EL (cell line): ENCODE measurements around the gene ASTN2.

Experiments used
- DNase-seq: peaks from one replicate; pipeline ENCODE4 v3.0.0-alpha.2; 2016

ASTN2 gene

DNA sequence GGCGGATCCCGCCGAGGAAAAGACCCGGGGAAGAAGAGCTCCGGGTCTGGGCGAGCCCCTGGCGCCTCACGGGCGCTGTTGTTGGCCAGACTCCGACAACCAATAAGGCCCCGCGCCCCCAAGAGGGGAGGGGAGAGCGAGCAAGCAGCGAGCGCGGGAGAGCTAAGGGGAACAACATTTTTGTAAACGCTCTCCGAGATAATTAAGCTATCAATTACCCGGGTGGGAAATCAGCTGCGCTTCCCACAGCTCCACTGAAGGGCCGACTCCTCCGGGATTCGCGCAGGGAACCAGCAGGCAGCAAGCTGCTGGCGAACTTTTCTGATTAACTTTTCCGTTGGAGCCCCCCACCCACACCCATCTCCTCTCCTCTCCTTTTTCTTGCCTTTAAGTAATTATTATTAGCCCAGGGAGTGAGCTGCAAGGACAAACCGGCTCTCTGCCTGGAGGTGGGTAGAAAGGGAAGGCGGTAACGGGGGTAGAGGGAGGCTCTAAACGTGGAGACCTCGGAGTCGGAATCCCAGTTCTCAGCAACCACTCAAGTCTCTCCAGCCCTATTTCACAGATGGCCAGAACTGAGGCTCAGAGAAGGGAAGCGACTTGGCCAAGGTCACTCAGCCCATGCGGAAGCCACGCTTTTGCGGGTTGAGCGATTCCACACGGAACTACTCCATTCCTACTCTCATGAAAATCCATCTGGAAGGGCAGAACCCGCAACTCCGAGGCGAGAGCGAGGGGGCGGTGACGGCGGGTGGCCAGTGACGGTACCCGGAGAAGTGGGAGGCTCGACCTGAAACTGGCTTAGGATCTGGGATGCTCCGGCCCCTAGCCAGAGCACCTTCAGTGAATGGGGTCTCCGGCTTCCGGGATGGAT is 1.3 kb downstream of the ASTN2 start:
- no peak for DNase-seq

- no peak for DNase-seq
Observed at GRCh38 chr9:117412841-117413240, 2.0 kb downstream of the ASTN2 start.

DNA sequence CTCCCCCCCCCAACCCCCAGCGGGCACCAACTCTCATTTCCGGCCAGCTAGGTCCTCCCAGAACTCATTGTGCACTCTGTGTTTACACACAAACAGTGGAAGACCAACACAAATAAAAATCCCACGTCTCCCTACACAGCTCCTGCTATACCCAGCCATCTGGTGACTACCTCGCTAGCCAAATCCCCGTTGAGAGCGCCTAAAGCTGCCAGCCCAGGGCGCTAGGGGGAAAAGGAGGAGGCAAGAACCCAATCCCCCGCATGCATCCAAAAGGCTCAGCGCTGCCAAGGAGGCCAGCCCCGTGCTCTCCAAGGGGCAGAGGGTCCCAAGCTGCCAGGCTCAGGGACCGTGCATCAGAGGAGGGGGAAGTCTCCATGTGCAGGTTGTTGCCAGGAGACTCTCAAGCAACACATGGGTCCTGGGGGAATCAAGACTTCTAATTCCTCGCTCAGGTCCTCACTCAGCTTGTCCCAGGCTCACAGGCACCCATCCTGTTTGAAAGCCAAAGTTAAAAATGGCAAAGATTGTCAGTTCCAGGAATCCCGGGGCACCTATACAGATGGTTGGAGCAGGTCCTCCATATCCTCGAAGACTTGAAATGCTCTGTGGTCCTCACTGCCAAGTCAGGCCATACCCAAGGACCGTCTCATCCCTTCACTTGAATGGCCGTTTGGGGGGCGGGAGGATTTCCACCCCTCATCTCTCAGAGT is 2.7 kb downstream of the ASTN2 start:
- no peak for DNase-seq

DNA sequence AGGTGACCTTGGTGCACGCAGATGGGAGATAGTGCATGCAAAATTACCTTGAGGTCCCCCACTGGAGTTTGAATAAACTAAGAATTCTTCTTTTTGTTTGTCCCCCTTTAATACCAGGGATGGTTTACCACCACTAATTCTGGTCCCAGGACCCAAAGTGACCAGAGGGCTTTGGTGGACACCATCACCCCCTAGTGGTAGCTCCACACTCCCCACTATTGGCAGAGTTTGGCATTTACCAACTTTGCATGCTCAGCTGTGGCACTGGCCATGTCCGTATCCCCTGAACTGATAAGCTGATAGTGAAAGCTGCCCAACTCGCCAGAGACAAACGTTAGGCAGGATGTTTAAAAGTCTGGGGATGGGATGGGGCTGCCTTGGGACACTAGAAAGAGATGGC is 3.3 kb downstream of the ASTN2 start:
- peak; percentile 23 for DNase-seq

DNA sequence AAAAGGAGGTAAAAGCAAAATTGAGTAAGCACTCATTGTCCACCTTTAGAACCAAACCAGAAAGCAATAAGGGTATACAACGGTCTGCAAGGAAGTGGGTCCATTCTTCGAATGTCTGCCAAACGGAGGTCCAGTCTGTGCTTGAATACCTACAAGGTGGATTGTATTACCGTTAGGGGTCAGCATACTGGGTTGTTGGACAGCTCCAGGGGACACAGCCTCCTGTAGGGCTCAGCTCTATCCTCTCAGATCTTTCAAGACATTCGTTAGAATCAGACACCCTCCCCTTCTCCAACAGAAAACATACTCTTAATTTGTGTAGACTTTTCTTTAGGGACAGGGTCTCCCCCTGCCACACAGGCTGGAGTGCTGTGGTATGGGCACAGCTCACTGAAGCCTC is 5.5 kb downstream of the ASTN2 start:
- no peak for DNase-seq

GRCh38 chr9:117407436-117408022 is 7.3 kb downstream of the ASTN2 start:
- no peak for DNase-seq

DNA sequence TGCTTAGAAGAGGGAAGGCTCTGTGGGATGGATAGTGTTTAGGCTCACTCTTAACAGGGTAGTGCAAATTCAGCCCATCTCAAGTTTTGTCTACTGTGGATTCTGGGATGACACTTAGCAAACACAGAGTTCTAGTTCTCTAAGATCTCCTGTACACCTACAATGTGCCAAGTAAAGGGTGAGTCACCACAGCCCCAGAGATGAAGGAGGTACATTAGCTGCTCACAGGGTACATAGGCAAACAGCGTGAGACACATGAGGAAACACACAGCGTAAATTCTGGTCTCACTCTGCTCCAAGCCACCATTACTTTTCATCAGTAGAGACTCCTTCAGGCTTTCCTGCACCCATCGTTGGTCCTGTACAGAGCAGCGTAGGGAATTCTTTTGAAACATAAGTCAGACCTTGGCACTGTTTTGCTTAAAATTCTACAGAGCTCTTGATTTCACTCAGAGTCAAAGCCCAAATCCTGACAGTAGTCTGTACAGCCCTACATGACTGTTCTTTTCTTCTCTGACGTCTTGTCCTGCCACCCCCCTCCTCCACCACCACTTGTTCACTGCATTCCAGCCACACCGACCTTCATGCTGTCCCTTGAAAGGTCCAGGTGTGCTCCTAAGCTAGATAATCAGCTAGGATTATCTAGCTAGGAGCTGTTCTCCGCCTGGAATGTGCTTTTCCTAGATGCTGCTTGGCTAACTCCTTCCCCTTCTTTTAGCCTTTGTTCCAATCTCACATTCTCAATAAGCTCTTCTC is 8.7 kb downstream of the ASTN2 start:
- DNase-seq = no peak

DNA sequence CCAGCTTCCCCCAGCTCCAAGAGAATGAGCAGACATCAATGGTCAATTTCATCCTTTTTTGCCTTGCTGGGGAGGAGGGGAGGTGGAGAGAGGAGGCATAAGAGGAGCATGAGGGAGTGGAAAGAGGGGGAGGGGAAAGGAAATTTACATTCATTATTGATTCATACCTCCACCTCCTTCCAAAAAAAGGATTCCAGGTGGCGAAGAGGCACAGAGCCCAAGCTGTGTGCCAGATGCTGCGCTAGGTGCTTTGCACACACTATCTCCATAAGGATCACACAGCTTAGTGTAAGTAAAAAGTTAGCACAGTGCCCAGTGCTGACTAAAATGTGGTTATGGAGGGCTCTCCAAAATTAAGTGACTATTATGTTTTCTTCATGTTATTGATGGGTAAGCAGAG is 11.0 kb downstream of the ASTN2 start:
- no peak for DNase-seq

DNA sequence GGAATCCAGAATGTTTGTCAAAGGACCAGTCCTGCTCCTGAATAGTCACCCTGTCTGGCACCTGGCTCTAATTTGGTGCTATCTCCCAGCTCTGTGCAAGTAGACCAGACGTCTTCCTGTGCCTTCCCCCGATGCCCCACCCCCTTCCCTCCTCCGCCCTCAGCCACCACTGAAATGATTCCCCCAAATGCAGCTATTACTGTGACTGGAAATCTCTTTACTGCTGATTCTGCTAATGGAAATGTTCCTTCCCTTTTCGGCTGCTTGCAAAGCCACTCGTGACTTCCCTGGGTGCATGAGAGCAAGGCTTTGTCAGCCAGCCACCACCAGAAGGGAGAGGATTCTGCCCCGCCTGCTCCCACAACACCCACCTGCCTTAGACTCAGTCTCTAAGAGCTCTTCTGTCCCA is 11.4 kb downstream of the ASTN2 start:
- DNase-seq = no peak

DNA sequence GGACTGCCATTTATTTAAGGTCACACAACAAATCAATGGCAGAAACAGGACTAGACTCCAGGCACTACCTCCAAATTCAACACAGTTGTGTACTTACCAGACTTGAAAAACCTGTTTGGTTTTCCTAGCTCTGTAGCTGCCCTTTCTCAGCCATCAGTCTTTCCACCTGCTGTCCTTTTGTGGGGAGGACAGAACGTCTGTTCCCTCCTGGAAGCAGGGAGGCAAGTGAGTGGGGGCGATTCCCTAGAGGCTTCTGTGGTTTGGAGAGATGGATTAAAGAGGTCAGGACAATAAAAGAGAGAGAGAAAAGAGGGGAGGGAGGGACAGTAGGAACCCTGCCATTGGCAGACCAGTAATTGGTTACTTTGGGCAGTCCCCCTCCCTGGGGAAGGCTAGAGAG is 14.7 kb downstream of the ASTN2 start:
- no peak for DNase-seq

DNA sequence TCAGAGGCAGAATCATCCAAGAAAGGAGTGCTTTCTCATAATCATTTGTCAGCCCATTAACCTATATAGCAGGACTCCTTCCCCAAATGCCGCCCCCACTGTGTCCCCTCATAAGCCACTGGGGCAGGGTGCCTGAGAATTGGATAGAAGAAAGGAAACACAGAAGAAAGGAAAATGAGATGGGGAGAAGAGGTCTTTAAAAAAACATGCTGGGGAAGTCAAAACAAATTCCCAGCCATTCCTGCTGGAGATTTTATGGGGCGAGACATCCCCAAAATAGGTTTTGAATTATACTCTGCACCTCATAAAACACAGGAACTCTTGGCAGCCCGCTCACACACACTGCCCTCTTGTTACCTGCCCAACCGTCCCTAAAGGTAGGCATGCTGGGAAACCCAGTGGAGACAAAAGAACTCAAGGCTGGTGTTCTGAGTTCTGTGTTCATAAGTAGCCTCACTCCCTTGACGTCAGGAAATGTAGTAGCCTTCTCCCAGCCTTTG is 19.7 kb downstream of the ASTN2 start:
- DNase-seq = no peak

DNA sequence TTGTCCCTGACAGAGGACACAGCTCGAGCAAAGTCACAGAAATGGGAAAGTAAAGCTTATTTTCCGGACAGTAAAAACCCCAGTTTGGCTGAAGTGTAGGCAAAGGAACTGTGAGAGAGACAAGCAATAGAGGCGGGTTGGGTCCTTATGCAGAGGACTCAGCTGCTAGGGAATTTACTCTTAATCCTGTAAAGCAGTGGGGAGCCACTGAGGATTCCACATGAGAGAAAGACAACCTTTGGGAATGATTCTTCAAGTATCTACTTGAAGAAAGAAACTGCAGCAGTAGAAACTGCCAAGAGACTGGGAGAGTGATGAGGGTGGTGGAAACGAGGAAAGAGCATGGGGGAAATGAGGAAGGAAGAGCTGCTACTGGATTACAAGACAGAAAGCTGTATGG is 20.2 kb downstream of the ASTN2 start:
- DNase-seq = no peak

DNA sequence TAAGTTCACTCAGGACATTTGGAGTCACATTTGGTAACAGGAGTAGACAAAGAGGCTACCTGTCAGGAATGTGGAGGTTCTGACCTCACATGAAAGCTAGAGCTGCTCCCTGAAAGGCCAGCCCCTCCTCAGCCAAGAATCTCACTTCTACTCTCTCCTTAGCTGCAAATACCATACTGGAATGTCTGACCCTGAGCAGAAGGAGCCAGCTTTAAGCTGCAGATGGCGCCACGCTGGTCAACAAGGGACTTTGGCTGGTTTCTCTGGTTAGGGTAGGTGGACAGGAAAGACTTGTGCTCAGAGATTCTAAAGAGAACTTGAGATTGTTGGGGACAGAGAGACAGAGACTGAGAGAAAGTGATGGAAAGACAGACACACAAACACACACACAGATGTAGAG is 21.9 kb downstream of the ASTN2 start:
- DNase-seq = no peak

DNA sequence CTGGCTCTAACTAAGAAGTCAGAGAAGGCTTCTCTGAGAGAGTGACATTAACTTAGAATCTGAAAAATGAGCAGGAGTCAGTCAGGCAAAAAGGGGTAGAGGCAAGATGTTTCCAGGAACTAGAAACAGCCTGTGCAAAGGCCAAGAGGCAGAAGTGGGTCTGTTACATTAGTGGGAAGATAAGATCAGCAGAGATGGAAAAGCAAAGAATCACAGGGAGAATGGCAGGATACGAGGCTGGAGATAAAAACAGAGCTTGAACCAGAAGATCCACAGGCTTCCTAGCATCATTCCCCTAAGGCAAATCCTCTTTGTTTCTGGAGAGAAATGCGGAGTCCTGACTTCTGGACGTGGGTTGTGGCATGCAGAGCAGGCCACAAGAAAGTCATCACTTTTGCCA is 27.4 kb downstream of the ASTN2 start:
- no peak for DNase-seq

DNA sequence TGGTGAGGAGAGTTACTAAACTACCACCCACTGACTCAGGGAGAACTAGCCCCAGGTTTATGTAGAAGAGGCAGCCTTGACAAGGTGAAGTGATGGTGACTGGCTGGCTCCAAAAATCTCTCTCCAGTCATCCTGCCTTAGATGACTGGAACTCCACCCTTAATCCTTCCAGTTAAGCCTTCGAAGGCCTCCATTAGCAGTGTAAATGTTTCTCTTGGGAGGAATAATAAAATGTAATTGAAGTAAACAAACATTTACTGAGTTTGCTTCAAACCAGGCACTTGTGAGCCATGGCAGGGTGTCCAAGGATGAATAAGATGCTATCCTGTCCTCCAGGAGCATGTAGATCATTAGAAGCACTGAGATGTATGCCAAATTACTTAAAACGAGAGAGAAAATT is 35.5 kb downstream of the ASTN2 start:
- no peak for DNase-seq

- no peak for DNase-seq
Observed at GRCh38 chr9:117377046-117377445, 37.8 kb downstream of the ASTN2 start.

GRCh38 chr9:117375956-117376355 is 38.9 kb downstream of the ASTN2 start:
- no peak for DNase-seq

GRCh38 chr9:117374076-117374725 is 40.7 kb downstream of the ASTN2 start:
- DNase-seq = no peak

DNA sequence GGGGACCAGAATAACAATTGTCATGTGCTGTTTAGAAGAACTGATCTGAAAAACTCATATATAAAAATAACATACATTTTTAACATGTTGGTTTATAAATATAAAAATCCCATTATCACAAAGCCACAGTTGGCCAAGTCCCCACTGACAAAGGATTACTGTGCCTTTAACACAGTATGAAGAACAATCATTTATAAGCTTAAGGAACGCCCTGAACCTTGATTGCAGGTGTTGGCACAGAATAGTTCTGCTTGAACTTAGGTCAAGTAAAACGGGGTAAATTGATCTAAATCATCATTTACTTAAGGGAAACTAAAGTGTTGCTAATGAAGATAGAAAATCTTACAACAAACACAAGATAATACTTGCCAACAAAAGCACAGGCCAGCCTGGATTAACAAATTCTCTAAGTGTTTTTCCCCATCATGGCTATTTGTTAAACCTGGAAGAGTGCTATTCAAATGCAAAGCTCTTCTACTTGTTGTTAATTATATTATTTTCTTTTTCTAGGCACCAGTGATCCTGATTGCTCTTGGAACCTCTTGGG is 46.1 kb downstream of the ASTN2 start:
- no peak for DNase-seq

DNA sequence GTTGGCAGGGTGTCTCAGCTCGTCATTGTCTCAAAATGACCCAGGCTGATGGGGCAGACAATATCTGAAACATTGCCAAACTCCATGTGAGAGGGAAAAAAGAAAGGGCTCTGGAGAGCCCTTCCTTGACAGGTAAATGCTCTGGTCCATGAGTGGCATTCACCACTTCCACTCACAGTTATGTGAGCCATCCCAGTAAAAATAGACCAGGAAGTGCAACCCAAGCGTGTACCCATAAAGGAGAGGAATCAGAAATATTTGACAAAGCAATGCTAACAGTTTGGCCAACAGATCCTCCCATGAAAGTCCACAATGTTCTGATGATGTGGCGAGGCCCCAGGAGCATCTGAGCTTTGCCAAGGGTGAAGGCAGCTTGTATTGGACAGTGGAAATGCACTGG is 49.4 kb downstream of the ASTN2 start:
- no peak for DNase-seq

DNA sequence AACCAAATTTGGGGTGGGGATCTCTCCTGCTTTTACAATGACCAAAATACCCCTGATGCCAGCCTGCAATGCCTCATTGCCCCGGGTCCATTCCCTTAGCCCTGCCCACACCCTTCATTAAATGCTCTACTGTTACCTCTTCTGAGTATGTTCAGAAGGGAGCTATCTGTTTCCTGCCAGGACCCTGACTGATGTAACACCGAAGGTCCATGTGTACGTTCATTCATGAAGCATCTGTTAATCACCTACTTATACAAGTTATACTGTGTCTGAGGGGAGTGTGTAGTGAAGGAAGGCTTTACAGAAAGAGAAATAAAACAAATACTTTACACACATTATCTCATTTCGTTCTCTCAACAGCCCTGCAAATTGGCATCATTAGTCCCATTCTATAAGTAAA is 51.9 kb downstream of the ASTN2 start:
- no peak for DNase-seq

GRCh38 chr9:117359910-117360309 is 54.9 kb downstream of the ASTN2 start:
- no peak for DNase-seq
